Stimulated activated CD8-positive, alpha-beta memory T cell treated with anti-CD3 and anti-CD28 coated beads, Interleukin-7, amount 100 ng/mL, for 24 hours (primary cell): ENCODE measurements around the gene CA5A.
"Not testable (repeated sequence)": the region's sequence is repeated elsewhere in the genome, so short reads cannot be mapped to it uniquely, and the experiment has no call there.

Experiments used
- DNase-seq: peaks from one replicate; pipeline ENCODE4 v3.0.0-alpha.2; 2020; ENCODE audit warnings: low read depth

Gene CA5A

DNA sequence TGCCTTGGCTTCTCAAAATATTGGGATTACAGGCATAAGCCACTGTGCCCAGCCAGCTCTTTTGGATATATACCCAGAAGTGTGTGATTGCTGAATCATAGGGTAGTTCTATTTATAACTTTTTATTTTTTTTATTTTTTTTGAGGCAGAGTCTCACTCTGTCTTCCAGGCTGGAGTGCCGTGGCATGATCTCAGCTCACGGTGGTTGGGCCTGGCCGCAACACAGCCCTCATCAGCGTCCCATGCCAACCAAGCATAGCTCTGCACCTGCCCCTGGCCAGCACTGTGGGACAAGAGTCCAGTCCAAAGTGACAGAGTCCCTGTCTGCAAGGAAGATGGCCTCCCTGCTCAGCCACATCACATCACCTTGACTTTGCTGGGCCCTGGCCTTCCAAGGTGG, 42.3 kb downstream of the CA5A start:
- DNase-seq, result not testable (repeated sequence)

GRCh38 chr16:87891764-87892163, 44.6 kb downstream of the CA5A start:
- no peak for DNase-seq

GRCh38 chr16:87889762-87890161, 46.6 kb downstream of the CA5A start:
- DNase-seq, result not testable (repeated sequence)

GRCh38 chr16:87888346-87888745, 48.0 kb downstream of the CA5A start:
- not testable (repeated sequence) for DNase-seq

- not testable (repeated sequence) for DNase-seq
These were observed 48.4 kb downstream of the CA5A start for GRCh38 chr16:87887931-87888330.

DNA sequence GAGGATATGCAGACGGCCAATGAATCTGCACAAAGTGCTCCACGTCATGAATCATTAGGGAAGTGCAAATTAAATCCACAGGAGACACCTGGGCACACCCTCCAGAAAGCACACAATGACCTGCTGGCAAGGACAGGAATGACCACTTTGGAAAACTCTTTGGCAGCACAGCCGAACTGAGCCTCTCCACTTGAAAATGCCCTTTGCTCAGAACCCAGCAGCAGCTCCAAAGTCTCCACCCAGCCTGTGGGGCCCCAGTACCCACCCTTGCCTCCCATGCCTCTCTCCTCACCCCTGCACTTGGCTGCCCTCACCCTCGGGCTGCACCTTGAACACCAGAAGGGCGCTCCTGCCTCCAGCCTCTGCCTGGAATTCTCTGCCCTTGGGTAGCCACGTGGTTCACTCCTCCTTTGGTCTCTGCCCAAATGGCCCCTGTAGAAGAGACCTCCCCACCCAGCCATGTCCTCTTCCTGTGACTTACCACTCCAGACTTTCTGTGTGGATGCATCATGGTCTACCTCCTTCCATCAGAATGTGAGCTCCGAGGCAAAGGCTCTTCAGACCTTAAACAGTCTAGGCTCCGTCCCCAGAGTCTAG, 50.9 kb downstream of the CA5A start:
- DNase-seq, result not testable (repeated sequence)

GRCh38 chr16:87882436-87883019, 53.8 kb downstream of the CA5A start:
- DNase-seq, result no peak

DNA sequence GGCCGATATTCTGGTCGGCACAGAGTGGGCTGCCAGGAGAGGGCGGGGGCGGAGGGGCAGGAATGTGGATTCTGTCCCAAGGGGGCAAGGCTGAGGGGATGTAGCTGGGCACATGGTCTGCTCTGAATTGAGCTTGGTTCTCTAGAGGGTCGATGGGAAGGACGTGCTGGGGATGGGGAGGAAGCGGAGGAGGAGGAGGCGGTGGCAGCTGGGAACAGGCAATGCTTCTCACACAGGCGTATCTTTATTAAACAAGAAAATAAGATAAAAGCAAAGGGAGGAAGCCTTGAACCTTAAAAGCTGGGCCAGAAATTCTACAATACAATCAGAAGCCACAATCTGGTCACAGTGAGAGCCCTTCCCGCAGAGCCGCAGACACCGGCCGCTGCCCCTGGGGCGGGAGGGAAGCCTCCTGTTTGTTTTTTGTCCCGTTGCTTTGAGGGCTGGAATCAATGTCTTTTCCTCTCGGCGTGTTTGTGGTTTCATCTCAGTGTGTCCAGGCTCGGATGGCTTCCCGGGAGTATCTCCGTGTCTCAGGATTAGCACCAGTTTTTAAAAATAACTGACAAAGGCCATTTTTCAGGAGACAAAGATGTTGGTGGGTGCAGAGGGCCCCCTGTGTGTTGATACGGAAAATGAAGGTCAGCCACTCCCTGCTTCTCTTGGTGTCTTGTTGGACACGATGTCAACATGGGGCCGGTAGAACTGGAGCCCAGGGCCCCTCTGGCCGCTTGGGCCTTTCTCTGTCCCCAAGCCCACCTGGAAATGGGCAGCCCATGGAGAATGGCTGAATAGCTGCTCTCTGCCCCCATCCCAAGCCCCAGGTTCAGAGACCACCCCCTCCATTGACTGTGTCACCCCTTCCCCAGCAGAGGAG, 54.8 kb downstream of the CA5A start:
- DNase-seq, result no peak

- no peak for DNase-seq
These were observed 56.1 kb downstream of the CA5A start for GRCh38 chr16:87880117-87880696.

- not testable (repeated sequence) for DNase-seq
These were observed 56.8 kb downstream of the CA5A start for GRCh38 chr16:87879411-87880013.

GRCh38 chr16:87878704-87879103, 57.6 kb downstream of the CA5A start:
- DNase-seq, result no peak

GRCh38 chr16:87877942-87878507, 58.3 kb downstream of the CA5A start:
- DNase-seq, result no peak

GRCh38 chr16:87874639-87875427, 61.5 kb downstream of the CA5A start:
- DNase-seq, result peak; percentile 63

DNA sequence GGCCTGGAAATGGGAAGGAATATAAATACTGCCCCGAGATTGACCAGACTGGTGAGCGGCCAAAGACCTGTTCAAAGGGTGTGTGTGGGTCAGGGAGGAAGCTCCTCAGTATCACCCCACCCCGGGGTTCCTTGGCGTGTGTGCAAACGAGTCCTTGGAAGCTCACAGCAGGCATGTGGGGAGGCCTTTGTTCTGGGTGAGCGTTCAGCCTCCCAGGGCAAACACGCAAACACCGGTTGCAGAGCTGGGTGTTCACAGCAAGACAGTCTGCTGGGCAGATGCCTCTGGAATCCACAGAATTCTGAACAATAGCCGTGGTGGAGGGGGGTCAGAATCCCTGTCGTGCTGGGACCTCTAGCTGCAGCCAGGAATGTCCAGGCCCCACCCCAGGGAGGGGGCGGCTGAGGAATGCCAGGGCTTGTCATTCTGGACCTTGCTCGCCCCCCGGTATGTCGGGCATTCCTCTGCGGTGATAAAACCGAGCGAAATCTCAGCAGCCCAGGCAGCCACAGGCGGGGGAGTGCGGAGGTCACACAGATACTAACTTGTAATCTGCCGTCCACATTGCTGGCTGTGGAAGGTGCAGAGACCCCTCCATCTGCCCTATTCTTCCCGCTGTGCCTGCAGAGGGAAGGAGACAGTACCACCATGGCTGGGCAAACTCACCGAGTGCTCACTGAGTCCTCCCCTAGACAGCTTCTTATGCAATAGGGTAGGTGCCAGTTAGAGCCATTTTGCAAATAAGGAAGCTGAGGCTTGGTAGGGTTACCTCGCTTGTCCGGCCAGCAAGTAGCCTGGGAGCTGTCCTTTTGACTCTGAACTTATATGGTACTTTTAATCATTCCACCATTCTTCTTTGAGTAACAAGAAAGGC, 65.7 kb downstream of the CA5A start:
- DNase-seq, result not testable (repeated sequence)

- not testable (repeated sequence) for DNase-seq
These were observed 66.4 kb downstream of the CA5A start for GRCh38 chr16:87869879-87870417.

DNA sequence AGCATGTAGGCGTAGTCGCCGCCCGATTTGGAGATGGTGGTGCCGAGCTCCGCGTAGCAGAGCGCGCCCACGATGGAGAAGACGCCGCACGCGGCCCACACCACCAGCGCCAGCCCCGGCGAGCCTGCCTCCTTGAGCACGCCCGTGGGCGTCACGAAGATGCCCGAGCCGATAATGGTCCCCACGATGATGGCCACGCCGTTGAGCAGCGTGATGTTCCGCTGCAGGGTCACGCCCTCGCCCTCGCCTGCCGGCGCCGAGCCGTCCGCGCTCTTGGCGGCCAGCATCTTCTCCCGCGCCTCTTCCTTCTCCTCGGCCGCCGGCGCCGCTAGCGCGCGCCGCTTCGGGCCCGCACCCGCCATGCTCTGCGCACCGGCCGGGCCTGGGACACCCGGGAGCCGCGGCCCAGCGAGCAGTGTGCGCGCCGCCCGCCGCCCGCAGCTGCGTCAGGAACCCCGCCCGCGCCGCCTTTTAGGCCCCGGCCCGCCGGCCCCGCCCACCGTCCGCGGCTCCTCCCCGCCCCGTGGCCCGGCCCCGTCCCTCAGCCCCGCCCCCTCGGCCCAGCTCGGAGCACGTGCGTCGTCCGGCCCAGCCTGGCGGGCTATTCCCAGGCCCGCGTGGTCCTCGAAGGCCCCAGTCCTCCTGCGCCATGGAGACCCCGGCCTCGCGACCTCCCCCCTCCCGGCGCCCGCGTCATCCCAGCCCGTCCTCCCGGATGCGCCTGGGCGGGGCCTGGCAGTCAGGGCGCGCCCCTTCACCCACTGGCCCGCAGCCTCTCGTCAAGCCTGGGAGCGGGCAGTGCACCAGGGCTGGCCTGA, 67.1 kb downstream of the CA5A start, which contains the start of gene SLC7A5:
Gene SLC7A5 (minus strand): TSS at position 447 of the 818 bp plus-strand sequence. CDS start 85 bp downstream, at position 362.
- DNase-seq, result peak; percentile 73

DNA sequence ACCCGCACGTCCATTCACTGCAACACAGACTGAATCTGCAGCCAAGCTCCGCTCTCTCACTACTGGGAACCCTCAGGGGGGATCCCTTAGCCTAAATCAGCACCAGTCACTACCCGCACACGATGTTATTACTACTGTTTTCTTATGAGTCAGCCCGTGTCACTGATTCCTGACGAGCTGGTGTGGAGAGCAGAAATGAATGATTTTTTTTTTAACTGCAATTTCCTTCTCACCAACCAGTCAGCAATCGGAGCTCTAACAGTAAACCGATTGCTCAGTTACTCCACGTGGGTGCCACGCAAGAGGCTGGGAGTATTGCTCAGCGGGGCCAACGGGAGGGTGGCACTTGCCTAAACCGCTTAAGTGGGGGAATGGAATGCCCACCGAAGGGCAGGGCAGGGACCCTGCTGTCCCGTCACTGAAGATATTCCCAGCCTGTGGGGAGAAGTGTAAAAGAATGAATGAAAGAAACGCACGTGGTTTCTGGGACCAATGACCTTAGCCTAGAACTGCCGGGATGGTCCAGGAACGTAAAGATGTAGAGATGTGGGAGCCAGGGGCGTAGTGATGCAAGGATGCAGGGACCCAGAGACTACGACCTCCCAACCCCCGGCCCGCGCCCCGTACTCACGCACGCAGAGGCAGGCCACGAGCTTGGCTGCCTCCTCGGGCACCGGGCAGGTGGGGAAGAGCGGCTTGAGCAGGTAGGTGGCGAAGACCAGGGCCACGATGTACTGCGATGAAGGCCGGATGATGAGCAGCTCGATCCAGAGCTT, 67.9 kb downstream of the CA5A start:
- not testable (repeated sequence) for DNase-seq
